Right lobe of liver (tissue), 4 donors: ENCODE measurements around the gene NEU1.

Experiments used
- POLR2A ChIP-seq: fragments of 450-650 bp; IDR thresholded peaks from one replicate; pipeline ENCODE4 v1.6.1; 2017; ENCODE audit warnings: antibody characterized with exemption, mild to moderate bottlenecking
- TF ChIP-seq, protein P1 (sequence below), 4 donors: fragments of 200-600 bp in 3 of 4; fragments of 450-650 bp in 1 of 4; IDR thresholded peaks; one replicate each; pipeline versions ENCODE4 v1.5.1 to v1.8.0; 2016 to 2022; ENCODE audit warnings: antibody characterized with exemption in 4 of 4, mild to moderate bottlenecking in 2 of 4
- donor health status: DM: no; HTN: no; CAD: no.
- donor health status: DM: no; HTN: no; CAD: no.
- donor health status: DM: no; HTN: yes; CAD: no.

DNA sequence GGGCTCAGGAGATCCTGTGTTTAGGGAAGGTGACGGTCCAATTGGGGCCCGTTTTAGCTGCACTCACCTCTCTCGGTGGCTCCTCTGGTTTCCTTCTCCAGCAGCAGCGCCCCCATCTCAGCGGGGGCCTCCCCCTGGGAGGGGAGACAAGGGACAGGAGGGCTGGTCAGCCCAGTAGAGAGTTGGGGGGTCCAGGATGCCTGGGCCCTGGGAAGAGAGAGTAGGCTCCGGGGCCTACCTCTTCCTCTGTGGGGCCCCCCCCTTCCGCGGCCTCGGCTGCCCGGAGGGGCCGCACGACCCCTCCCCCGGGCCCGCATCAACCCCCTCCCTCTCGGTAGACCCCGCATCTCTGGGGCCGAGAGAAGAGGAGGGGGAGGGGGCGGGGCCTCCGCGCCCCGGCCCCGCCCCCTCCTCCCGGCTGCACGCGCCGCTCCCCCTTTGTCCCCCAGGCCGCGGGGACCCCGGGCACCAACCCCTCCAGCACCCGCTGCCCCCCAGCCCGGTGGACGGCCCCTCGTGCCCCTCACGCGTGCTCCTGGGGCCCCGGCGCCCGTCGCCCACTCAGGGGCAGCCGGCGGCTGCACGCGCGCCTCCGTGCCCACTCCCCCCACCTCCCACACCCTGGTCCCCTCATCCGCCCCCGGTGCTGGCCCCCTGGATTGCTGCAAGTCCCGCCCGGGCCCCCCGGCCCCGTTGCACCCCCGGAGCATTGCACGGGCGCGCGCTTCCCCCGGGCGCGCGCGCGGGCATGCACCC, 34.4 kb upstream of the NEU1 start:
- TF ChIP-seq, protein P1, sequence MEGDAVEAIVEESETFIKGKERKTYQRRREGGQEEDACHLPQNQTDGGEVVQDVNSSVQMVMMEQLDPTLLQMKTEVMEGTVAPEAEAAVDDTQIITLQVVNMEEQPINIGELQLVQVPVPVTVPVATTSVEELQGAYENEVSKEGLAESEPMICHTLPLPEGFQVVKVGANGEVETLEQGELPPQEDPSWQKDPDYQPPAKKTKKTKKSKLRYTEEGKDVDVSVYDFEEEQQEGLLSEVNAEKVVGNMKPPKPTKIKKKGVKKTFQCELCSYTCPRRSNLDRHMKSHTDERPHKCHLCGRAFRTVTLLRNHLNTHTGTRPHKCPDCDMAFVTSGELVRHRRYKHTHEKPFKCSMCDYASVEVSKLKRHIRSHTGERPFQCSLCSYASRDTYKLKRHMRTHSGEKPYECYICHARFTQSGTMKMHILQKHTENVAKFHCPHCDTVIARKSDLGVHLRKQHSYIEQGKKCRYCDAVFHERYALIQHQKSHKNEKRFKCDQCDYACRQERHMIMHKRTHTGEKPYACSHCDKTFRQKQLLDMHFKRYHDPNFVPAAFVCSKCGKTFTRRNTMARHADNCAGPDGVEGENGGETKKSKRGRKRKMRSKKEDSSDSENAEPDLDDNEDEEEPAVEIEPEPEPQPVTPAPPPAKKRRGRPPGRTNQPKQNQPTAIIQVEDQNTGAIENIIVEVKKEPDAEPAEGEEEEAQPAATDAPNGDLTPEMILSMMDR (IDR thresholded peaks at IDR 0.05): no peak
- no peak for TF ChIP-seq POLR2A
